ENCODE measurements around the gene CHRM5.

The CHRM5 gene

DNA sequence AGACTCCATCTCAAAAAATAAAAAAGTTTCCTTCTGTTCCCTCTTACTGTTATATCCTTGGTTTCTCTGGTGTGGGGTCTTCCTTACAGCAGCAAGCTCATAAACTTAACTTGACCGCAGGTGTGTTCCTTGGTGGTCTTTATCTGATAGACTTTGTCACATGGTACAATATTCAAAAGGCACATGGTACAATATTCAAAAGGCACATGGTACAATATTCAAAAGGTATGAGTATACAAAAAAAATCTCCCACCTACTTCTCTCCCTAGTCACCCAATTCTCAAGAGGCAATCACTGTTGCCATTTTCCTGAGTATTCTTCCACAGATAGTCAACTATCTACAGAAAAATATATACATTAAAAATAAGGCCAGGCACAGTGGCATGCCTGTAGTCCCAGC is 138.1 kb downstream of the CHRM5 start:
- no peak for DNase-seq

DNA sequence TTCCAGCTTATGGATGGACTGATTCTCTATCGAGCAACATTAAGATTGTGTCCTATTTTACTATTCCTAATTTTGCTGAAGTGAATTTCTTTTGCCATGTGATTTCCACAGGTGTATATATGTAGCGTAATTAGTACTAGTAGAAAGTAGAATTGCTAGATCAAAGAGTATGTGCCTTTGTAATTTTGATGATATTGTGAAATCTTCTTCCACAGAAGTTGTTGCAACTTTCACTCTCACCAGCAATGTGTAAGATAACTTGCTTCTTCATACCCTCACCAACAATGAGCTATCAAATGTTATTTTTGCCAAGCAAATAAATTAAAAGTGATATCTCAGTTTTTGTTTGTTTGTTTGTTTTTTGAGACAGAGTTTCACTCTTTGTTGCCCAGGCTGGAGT is 139.0 kb downstream of the CHRM5 start:
- no peak for DNase-seq

DNA sequence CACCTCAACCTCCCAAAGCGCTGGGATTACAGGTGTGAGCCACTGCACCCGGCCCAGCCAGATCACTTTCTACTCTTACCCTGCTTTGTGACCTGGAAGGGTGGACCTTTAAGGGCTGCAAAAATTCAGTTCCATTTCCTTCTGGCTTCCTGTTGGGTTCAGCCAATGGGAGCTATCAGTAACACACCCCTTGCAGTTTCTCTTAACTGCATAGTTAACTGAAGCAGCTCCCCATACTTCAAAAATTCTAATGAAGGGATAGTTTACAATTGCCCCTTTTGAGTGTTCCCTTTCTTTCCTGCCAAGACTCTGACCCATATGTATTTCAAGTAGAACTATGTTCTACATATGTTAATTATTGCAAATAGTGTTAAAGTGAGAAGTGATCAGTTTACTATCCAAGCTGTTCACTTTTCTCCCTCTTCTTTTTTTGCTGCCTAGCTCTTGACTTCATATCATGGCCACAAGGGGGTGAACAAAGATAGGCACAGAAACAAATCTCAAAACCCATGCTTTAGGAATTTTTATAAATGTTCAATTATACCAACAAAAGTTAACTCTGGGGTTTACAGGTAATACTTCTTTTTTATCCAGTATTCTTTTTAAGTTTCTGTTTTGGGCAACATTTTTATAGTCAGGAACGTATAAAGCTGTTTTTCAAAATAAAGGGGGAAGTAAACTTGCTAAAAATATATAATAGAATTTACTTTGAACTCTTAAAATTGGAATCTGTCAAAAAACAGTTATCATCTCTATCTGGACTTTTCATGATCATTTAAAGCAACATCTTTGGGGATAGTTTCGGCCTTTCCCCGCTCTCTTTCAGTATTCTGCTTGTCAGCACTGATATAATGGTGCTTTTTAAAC is 141.7 kb downstream of the CHRM5 start:
- DNase-seq, result peak; percentile 39

DNA sequence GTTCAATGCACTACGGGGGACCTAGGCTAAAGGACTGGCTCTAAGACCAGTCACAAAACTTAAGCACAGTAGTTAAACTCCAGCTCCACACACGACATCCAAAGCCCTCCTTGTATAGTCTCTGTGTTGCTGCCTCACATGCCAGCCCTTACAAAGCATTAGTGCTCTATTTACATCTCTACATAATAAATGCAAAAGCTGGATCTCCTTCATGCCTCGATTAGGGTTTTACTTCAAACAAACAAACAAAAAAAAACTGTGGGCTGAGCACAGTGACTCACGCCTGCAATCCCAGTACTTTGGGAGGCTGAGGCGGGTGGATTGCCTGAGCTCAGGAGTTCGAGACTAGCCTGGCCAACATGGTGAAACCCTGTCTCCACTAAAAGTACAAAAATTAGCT is 143.2 kb downstream of the CHRM5 start:
- DNase-seq, result no peak

DNA sequence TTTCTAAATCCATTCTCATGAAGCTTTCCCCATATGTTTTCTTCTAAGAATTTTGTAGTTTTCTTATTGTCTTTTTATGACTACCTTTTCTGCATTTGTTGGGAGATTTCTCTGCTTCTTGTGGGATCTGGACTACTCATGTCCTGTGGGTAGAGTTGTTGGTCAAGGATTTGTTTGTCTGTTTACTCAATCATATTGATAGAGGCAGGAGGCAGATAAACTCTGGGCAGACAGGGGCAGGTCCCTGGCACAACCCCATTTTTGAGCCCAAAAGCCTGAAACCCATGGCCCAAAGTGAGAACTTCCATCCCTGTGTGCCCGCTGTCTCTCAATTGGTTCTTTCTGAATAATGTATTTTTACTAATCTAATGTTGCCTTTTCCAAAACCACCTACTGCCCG is 145.9 kb downstream of the CHRM5 start:
- no peak for DNase-seq

DNA sequence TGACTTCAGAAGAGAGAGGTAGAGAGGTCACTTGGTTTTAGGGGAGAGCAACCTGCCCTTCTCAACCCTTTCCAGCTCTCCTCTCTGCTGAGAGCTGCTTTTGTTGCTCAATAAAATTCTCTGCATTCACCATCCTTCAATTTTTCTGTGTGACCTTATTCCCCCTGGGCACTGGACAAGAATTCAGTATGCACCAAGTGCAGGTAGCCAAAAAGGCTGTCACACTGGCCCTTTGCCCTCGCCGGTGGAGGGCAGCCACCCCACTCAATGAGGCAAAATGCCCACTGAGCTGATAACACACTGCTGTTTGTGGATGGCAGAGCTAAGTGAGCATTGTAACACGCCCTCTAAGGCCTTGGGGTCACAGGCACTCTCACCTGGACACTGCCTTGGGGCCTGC is 146.4 kb downstream of the CHRM5 start:
- DNase-seq, result no peak

DNA sequence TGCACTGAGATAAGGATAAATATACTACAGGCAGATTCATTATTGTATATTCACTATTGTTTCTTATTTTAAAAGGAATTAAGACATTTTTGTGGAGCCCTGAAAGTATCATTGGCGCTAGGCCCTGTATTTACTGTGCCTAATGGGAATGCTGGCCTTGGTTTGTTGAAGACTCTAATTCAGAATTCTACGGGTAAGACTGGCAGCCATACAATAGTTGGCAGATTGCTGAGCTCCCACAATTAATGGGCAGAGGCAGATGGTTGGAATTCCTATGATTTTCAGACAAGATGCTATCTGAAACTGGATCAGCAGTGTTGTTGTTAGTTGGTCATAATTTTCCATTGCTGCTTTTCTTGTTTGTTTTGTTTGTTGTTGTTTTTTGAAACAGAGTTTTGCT is 148.3 kb downstream of the CHRM5 start:
- DNase-seq, result no peak
